Activated CD4-positive, alpha-beta T cell treated with anti-CD3 and anti-CD28 coated beads, Interleukin-2, amount 50 U/mL, for 24 hours (primary cell): ENCODE data around the gene THOC5.
"Not testable (repeated sequence)": the region's sequence is repeated elsewhere in the genome, so short reads cannot be mapped to it uniquely, and the experiment has no call there.

Experiments
- DNase-seq, 2 donors: peaks; one replicate each; pipeline ENCODE4 v3.0.0-alpha.2; 2020; ENCODE audit warnings: low read depth in 1 of 2, low spot score in 1 of 2

Gene THOC5

GRCh38 chr22:29553351-29554224, at the start of gene THOC5:
Gene THOC5 (minus strand): TSS chr22:29553757. CDS start chr22:29549147, 4,610 bp downstream.
- peak; percentile 79 to 87 for DNase-seq

DNA sequence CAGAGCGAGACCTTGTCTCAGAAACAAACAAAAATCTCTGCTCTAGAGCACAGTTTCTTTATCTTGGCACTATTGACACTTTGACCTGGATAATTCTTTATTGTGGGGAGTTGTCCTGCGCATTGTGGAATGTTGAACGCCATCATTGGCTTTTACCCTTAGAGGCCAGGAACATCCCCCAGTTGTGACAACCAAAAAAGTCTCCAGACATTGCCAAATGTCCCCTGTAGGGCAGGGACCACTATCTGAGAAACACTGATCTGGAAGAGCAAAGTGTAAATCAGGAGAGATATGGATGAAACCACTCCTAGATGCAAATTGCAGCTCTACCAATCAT, 45.1 kb upstream of the THOC5 start:
- no peak for DNase-seq

GRCh38 chr22:29597871-29598683, 44.5 kb upstream of the THOC5 start:
- DNase-seq: not testable (repeated sequence)

DNA sequence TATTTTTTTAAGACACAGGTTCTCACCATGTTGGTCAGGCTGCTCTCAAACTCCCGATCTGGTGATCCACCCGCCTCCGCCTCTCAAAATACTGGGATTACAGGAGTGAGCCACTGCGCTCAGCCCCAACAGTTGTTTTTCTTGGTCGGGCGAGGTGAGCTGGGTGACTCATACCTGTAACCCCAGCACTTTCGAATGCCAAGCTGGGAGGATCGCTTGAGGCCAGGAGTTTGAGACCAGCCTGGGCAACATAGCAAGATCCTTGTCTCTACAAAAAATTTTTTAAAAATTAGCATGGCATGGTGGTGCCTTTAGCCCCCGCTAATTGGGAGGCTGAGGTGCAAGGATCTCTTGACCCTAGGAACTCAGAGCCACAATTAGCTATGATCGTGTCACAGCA, 42.9 kb upstream of the THOC5 start:
- DNase-seq: no peak

- DNase-seq: not testable (repeated sequence)
These were observed 40.9 kb upstream of the THOC5 start for GRCh38 chr22:29594447-29594846.

GRCh38 chr22:29593923-29594322, 40.4 kb upstream of the THOC5 start:
- no peak for DNase-seq

DNA sequence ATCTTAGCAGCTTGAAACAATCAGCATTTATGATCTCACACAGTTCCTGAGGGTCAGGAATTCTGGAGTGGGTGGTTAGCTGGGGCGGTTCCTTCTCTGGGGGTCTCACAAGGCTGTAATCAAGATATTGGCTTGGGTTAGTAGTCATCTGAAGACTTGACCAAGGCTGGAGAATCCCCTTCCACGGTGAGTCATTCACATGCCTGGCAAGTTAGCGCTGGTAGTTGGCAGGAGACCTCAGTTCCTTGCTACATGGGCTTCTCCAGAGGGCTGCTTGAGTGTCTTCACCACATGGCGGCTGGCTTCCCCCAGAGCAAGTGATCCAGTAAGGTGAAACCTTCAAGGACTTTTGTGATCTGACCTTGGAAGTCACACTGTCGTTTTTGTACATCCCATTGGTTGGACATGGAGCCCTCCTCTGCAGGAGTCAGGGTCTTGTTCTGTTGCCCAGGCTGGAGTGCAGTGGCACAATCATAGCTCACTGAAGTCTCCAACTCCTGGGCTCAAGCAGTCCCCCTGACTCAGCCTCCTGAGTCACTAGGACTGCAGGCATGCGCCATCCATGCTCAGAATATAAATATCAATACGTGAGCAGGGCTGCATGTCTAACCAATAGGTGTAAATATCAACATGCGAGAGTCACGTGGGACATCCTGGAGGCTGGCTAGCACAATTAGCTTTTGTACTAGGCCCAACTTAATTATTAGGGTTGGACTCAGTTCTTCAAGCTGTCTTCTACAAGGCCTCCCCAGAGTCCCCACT, 34.6 kb upstream of the THOC5 start:
- no peak for DNase-seq

- not testable (repeated sequence) for DNase-seq
These were observed 32.7 kb upstream of the THOC5 start for GRCh38 chr22:29586193-29586705.

DNA sequence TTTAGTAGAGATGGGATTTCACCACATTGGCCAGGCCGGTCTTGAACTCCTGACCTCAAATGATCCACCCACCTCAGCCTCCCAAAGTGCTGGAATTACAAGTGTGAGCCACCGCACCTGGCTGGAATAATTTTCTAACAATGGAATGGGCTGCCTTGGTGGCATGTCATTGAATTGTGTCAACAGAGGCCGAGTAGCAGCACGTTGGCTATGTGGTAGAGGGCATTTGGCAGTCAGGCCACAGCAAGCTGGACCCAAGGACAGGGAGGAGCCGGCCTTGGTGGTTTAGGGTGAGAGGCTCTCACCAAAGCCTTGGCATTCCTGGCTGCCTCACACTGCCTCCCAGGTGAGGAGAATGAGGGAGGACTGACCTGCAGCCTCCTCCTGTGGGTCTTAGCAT, 31.4 kb upstream of the THOC5 start:
- no peak for DNase-seq

- no peak for DNase-seq
These were observed 28.2 kb upstream of the THOC5 start for GRCh38 chr22:29581799-29582198.

DNA sequence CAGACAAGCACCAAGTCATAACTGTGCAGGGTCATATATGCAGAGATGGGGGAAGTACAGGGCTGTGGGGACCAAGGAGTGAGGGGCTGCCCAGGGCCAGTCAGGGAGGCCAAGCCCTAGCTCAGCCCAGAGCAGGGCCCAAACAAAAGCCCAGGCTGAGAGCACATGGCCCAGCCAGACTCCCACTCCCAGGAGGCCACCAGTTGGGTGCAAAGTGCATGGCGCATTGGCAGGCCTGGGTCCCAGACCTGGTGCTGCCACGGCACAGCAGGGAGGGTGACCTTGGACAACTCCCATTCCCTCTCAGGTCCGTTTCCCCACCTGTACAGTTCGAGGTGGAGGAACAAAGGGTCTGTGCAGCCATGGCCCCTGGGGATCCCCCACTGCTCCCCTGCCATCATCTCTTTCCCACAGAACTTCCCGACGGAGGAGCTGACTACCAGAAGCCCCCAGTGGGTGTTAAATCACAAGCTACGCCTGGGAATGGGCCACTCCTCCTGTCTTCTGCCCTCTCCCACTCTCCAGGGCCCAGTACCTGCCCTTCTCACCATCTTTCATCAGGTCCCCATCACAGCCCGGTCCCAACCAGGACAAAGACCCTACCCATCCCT, 26.7 kb upstream of the THOC5 start:
- DNase-seq: no peak

DNA sequence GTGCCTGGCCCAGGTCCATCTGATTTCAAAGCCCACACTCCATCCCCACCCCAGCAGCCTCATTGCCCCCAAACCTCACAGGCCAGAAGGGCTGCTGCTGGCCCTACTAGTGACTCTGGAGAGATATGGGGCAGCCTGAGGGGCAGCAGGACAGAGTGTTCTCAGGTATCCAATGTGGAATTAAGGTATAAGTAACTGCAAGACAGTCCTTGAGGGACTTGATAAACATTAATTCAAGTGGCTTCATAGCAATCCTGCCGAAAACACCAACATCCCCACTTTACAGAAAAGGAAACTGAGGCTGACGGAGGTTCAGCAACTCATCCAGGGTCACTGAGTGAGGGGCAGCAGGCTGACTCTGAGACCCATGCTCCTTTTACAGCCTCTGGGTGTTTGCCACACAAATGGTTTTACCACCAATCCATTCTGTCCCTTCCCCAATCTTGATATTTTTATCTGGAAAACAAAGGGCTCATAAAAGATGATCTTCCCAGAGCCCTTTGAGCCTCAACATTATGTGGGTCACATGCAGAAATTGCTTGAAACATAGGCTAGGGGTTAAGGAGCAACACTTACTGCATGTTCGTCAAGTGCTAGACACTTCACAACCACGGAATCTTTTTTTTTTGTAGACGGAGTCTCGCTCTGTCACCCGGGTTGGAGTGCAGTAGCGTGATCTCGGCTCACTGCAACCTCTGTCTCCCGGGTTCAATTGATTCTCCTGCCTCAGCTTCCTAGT, 25.1 kb upstream of the THOC5 start:
- DNase-seq: no peak

DNA sequence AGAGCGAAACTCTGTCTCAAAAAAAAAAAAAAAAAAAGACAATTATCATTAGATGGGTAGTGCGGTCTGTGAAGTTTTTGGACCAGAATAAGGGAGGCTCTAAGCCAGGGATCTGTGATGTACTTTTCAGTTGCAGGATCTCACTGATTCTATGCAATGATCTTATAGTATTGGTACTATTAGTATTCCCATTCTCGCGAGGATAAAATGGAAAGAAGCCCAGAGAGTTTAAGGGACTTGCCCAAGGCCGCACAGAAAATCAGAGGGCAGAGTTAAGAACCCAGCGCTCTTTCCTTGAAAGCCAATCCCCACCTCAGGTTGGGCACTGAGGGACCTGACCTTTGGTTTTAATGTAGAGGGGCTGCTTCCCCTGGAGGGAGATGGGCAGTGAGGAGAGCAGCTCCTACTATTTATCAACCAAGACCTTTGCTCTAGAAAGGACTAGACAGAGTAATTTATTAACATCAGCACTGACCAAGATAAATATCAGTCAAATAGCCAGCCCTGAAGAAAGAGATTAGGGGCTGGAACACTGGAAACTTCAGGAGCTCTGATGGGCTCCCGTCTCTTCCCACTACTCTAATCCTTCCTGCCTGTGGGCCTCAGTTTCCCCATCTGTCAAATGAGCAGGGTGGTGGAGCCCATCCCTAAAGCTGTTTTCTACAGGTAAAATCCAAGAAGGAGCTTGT, 21.3 kb upstream of the THOC5 start:
- no peak for DNase-seq

GRCh38 chr22:29570912-29571549, 17.5 kb upstream of the THOC5 start:
- no peak for DNase-seq

DNA sequence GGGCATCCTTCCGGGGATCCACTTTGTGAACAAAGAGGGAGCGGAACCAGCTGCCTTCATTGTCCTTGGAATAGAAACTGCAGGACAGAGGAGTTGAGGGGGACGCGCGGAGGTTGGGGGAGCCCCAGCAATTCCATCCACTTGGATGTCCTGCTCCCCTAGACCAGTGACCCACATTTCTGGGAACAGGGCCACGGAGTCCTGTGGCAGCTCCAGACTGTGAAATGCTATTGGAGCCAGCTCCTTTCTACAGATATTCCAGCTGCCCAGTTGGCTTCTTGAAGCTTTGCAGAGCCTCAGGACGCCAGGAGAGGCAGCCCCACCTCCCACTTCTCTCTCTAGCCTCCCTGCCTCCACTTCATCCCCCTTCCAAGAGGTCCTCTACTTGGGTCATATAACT, 16.9 kb upstream of the THOC5 start:
- no peak for DNase-seq

GRCh38 chr22:29569011-29569678, 15.6 kb upstream of the THOC5 start:
- DNase-seq: no peak

- no peak for DNase-seq
These were observed 13.8 kb upstream of the THOC5 start for GRCh38 chr22:29567338-29567737.

DNA sequence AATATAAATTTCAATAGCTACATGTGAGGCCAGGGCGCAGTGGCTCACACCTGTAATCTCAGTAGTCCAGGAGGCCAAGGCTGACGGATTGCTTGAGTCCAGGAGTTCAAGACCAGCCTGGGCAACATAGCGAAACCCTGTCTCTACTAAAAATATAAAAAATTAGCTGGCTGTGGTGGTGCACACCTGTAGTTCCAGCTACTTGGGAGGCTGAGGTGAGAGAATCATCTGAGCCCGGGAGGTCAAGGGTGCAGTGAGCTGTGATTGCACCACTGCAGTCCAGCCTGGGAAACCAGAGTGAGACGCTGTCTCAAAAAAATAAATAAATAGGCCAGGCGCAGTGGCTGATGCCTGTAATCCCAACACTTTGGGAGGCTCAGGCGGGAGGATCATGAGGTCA, 13.0 kb upstream of the THOC5 start:
- not testable (repeated sequence) for DNase-seq
